ENCODE measurements around the gene MYLK4. TPM values are rescaled to one million over a fixed set of nuclear protein-coding genes. Genes with fewer than 3 reads are reported as not detected.

MYLK4 gene
- total and polyA plus RNA-seq, 2 of the 13 experiments (the other 11 are each of a cell fraction or from before 2014, with no cell fraction given) = 0.26 to 0.29 TPM

- TF ChIP-seq ZBTB25 (CRISPR knock-in tag; IDR thresholded peaks at IDR 0.05) (no peak), ZNF619 (CRISPR knock-in tag; IDR thresholded peaks at IDR 0.05) (no peak), MBD4 (IDR thresholded peaks at IDR 0.05; ENCODE audit: borderline replicate concordance, low read length) (no peak), PITX1 (CRISPR knock-in tag; IDR thresholded peaks at IDR 0.05) (no peak), CENPX (CRISPR knock-in tag; IDR thresholded peaks at IDR 0.05) (no peak), XRCC5 (optimal IDR thresholded peaks at IDR 0.05; ENCODE audit: low read length) (no peak), U2AF2 (IDR thresholded peaks at IDR 0.05; ENCODE audit: low read depth, low read length) (no peak), NBN (conservative IDR thresholded peaks at IDR 0.05) (no peak), CTCF (CRISPR knock-in tag; IDR thresholded peaks at IDR 0.05) (peak; percentile 94), ZNF570 (CRISPR knock-in tag; IDR thresholded peaks at IDR 0.05; ENCODE audit: borderline replicate concordance) (no peak), MEIS2 (CRISPR knock-in tag; IDR thresholded peaks at IDR 0.05) (no peak), SNAPC5 (CRISPR knock-in tag; IDR thresholded peaks at IDR 0.05; ENCODE audit: borderline replicate concordance) (no peak), ZFAT (CRISPR knock-in tag; conservative IDR thresholded peaks at IDR 0.05) (no peak), DZIP1 (CRISPR knock-in tag; IDR thresholded peaks at IDR 0.05) (no peak), ZMAT5 (CRISPR knock-in tag; IDR thresholded peaks at IDR 0.05; ENCODE audit: borderline replicate concordance, low read depth) (no peak), ZNF34 (CRISPR knock-in tag; IDR thresholded peaks at IDR 0.05; ENCODE audit: borderline replicate concordance) (no peak), MAX (IDR thresholded peaks at IDR 0.05) (no peak), MLLT10 (CRISPR knock-in tag; IDR thresholded peaks at IDR 0.05) (no peak), RORA (CRISPR knock-in tag; IDR thresholded peaks at IDR 0.05) (no peak), HOXD1 (CRISPR knock-in tag; IDR thresholded peaks at IDR 0.05) (no peak), ZNF562 (CRISPR knock-in tag; IDR thresholded peaks at IDR 0.05; ENCODE audit: borderline replicate concordance) (no peak), MBNL3 (CRISPR knock-in tag; conservative IDR thresholded peaks at IDR 0.05) (no peak), ZNF337 (CRISPR knock-in tag; IDR thresholded peaks at IDR 0.05; ENCODE audit: borderline replicate concordance, low read depth) (no peak)
Observed at GRCh38 chr6:2738373-2738979, 12.2 kb downstream of the MYLK4 start (continued).

All from HepG2 (cell line).